ENCODE results near the gene CIDEC. TPM values are rescaled to one million over a fixed set of nuclear protein-coding genes. Genes with fewer than 3 reads are reported as not detected.

CIDEC gene
- total and polyA plus RNA-seq, 4 donors, result 0.08 TPM; not detected in 3

GRCh38 chr3:9817436-9817835 is 62.6 kb downstream of the CIDEC start:
- Histone ChIP-seq H3K27ac (ENCODE audit: low read depth in 1 of 2, low read length in 1 of 2) (no peak overlapping the region), H3K36me3 (ENCODE audit: control insufficient read depth in 4 of 4, insufficient read depth in 4 of 4, low read length in 4 of 4) (peaks cover 0 to 18% (median 8%) of the 10 kb centered on the region in 4 donors), H3K27me3 (ENCODE audit: control insufficient read depth in 3 of 3, insufficient read depth in 3 of 3, low read length in 2 of 3) (no peaks in the 10 kb centered on the region), H3K4me3 (no peak overlapping the region), H3K9ac (ENCODE audit: insufficient read depth in 1 of 2, low read length in 2 of 2) (no peak overlapping the region), H3K4me1 (ENCODE audit: control insufficient read depth in 5 of 5, insufficient read depth in 5 of 5, low read length in 5 of 5) (no peaks in the 10 kb centered on the region), H3K9me3 (ENCODE audit: control insufficient read depth in 4 of 4, insufficient read depth in 3 of 4, low read length in 3 of 4) (no peaks in the 10 kb centered on the region)
- TF ChIP-seq CTCF (IDR thresholded peaks at IDR 0.05; ENCODE audit: control extremely low read depth, extremely low read depth), result no peak
- 82 to 84% methylated on average over 6 of the region's 6 CpGs for WGBS, 2 donors
- DNase-seq (no peak), ATAC-seq (ENCODE audit: insufficient read depth, low FRiP score) (no peak)

Small RNA genes lying within 50 kb of the gene (small RNA-seq; reads per million reads assigned to genes)
- gene RNU6-882P (ENCODE audit: low replicate concordance), result not detected

Other genes starting within 250 kb of the CIDEC start
- gene MTMR14, start 230.7 kb downstream of the CIDEC start, total RNA-seq, result 10 to 100 TPM; 27.7 to 58.4 TPM
- gene MTMR14, start 230.7 kb downstream of the CIDEC start, polyA plus RNA-seq, result 10 to 100 TPM; 34.3 to 51.1 TPM
- under 1 TPM in 1 of 2 donors, not detected in 1; 0.34 TPM for gene CPNE9, start 176.4 kb downstream of the CIDEC start, total RNA-seq
- gene CPNE9, start 176.4 kb downstream of the CIDEC start, polyA plus RNA-seq, result under 1 TPM; 0.11 to 0.16 TPM
- 10 to 100 TPM; 18.4 to 26.4 TPM for gene BRPF1, start 148.5 kb downstream of the CIDEC start, total RNA-seq
- 10 to 100 TPM in 1 of 2 donors, 1 to 10 TPM in 1; 8.3 to 13.7 TPM for gene BRPF1, start 148.5 kb downstream of the CIDEC start, polyA plus RNA-seq
- 10 to 100 TPM; 29.3 to 31.2 TPM for gene OGG1, start 130.3 kb downstream of the CIDEC start, total RNA-seq
- gene OGG1, start 130.3 kb downstream of the CIDEC start, polyA plus RNA-seq, result 10 to 100 TPM; 13.2 to 17.3 TPM
- 10 to 100 TPM; 21.7 to 35.0 TPM for gene CAMK1, start 110.3 kb downstream of the CIDEC start, total RNA-seq
- 10 to 100 TPM; 30.5 to 43.9 TPM for gene CAMK1, start 110.3 kb downstream of the CIDEC start, polyA plus RNA-seq
- 10 to 100 TPM; 48.7 to 62.3 TPM for gene TADA3, start 87.8 kb downstream of the CIDEC start, total RNA-seq
- gene TADA3, start 87.8 kb downstream of the CIDEC start, polyA plus RNA-seq, result 10 to 100 TPM; 41.6 to 57.8 TPM
- gene ARPC4, start 87.2 kb downstream of the CIDEC start, total RNA-seq, result 100 to 1,000 TPM in 1 of 2 donors, 10 to 100 TPM in 1; 74.9 to 174 TPM
- gene ARPC4, start 87.2 kb downstream of the CIDEC start, polyA plus RNA-seq, result 100 to 1,000 TPM in 1 of 2 donors, 10 to 100 TPM in 1; 85.3 to 239 TPM
- 10 to 100 TPM; 40.7 to 82.3 TPM for gene TTLL3, start 70.0 kb downstream of the CIDEC start, total RNA-seq
- gene TTLL3, start 70.0 kb downstream of the CIDEC start, polyA plus RNA-seq, result 10 to 100 TPM; 28.4 to 34.2 TPM
- 10 to 100 TPM; 16.3 to 34.9 TPM for gene RPUSD3, start 36.2 kb downstream of the CIDEC start, total RNA-seq
- 10 to 100 TPM; 25.7 to 26.8 TPM for gene RPUSD3, start 36.2 kb downstream of the CIDEC start, polyA plus RNA-seq
- gene JAGN1, start 10.4 kb upstream of the CIDEC start, total RNA-seq, result 10 to 100 TPM; 20.7 to 28.7 TPM
- gene JAGN1, start 10.4 kb upstream of the CIDEC start, polyA plus RNA-seq, result 10 to 100 TPM; 41.0 to 43.7 TPM
- gene IL17RE, start 22.6 kb upstream of the CIDEC start, total RNA-seq, result 10 to 100 TPM; 11.3 to 22.9 TPM
- gene IL17RE, start 22.6 kb upstream of the CIDEC start, polyA plus RNA-seq, result 10 to 100 TPM in 1 of 2 donors, 1 to 10 TPM in 1; 7.0 to 26.1 TPM
- gene IL17RC, start 36.8 kb upstream of the CIDEC start, total RNA-seq, result 10 to 100 TPM; 31.7 to 35.4 TPM
- gene IL17RC, start 36.8 kb upstream of the CIDEC start, polyA plus RNA-seq, result 10 to 100 TPM; 20.5 to 39.8 TPM
- gene CRELD1, start 53.6 kb upstream of the CIDEC start, total RNA-seq, result 10 to 100 TPM; 37.7 to 60.1 TPM
- gene CRELD1, start 53.6 kb upstream of the CIDEC start, polyA plus RNA-seq, result 10 to 100 TPM; 28.0 to 45.7 TPM
- gene PRRT3, start 72.2 kb upstream of the CIDEC start, total RNA-seq, result 1 to 10 TPM; 2.1 to 5.2 TPM
- gene PRRT3, start 72.2 kb upstream of the CIDEC start, polyA plus RNA-seq, result 1 to 10 TPM; 1.1 to 1.5 TPM
- gene EMC3, start 106.6 kb upstream of the CIDEC start, total RNA-seq, result 10 to 100 TPM; 64.2 to 82.5 TPM
- 100 to 1,000 TPM in 1 of 2 donors, 10 to 100 TPM in 1; 51.9 to 116 TPM for gene EMC3, start 106.6 kb upstream of the CIDEC start, polyA plus RNA-seq
- 1 to 10 TPM; 5.8 to 8.6 TPM for gene FANCD2, start 146.2 kb upstream of the CIDEC start, total RNA-seq
- gene FANCD2, start 146.2 kb upstream of the CIDEC start, polyA plus RNA-seq, result 1 to 10 TPM; 2.9 to 3.0 TPM
- not detected for gene FANCD2OS, start 228.0 kb upstream of the CIDEC start, total RNA-seq
- not detected for gene FANCD2OS, start 228.0 kb upstream of the CIDEC start, polyA plus RNA-seq
- 100 to 1,000 TPM; 108 to 112 TPM for gene BRK1, start 235.4 kb upstream of the CIDEC start, total RNA-seq
- 100 to 1,000 TPM; 136 to 184 TPM for gene BRK1, start 235.4 kb upstream of the CIDEC start, polyA plus RNA-seq